Naive thymus-derived CD4-positive, alpha-beta T cell (primary cell): ENCODE data around the gene MYO9A. TPM values are rescaled to one million over a fixed set of nuclear protein-coding genes. Genes with fewer than 3 reads are reported as not detected.

ENCODE experiments used
- ATAC-seq: fragments of 150-1000 bp; cut with Tn5 transposase; 2 replicates; pipeline ENCODE4 v1.10.0; 2021; ENCODE audit warnings: mild to moderate bottlenecking, moderate library complexity
- CTCF ChIA-PET: fragments of 350-600 bp; sonication (Branson Sonifier 250); formaldehyde crosslinking; loops from one replicate; lab custom pipeline; 2021; ENCODE audit warnings: antibody characterized with exemption; lab: Charles Lee
- POLR2A ChIA-PET: fragments of 350-600 bp; sonication (Branson Sonifier 250); formaldehyde crosslinking; loops from one replicate; lab custom pipeline; 2021; ENCODE audit warnings: antibody characterized with exemption, inconsistent platforms; lab: Charles Lee
- DNase-seq, 9 donors: peaks; one replicate each; pipeline versions ENCODE4 v3.0.0 to v3.0.0-alpha.2; 2020 to 2022; ENCODE audit warnings: mixed read lengths in 1 of 9
- H3K27ac ChIP-seq: one replicate; pipeline ENCODE4 v1.7.0; 2013; ENCODE audit warnings: mild to moderate bottlenecking, low read depth, low read length, moderate library complexity
- H3K27me3 ChIP-seq, 2 donors: one replicate each; pipeline ENCODE4 v1.7.0; 2013; ENCODE audit warnings: low read length in 2 of 2, mild to moderate bottlenecking in 2 of 2, moderate library complexity in 2 of 2; ENCODE audit not compliant: control insufficient read depth in 2 of 2, insufficient read depth in 2 of 2
- H3K36me3 ChIP-seq, 3 experiments: 1 replicate in 2 of 3; 2 replicates in 1 of 3; pipeline ENCODE4 v1.7.0; 2013; ENCODE audit warnings: low read length in 3 of 3, mild to moderate bottlenecking in 3 of 3, moderate library complexity in 1 of 3; ENCODE audit not compliant: insufficient read depth in 3 of 3, control insufficient read depth in 2 of 3
- H3K4me1 ChIP-seq, 2 donors: one replicate each; pipeline ENCODE4 v1.7.0; 2013; ENCODE audit warnings: low read length in 2 of 2, mild to moderate bottlenecking in 2 of 2, moderate library complexity in 1 of 2; ENCODE audit not compliant: control insufficient read depth in 2 of 2, insufficient read depth in 2 of 2
- H3K4me3 ChIP-seq: 2 replicates; pipeline ENCODE4 v1.7.0; 2013; ENCODE audit warnings: mild to moderate bottlenecking, low read length
- H3K9me3 ChIP-seq, 3 experiments: 1 replicate in 2 of 3; 2 replicates in 1 of 3; pipeline ENCODE4 v1.7.0; 2013; ENCODE audit warnings: low read length in 3 of 3; ENCODE audit not compliant: control insufficient read depth in 2 of 3
- H3K27ac Mint-ChIP-seq, 9 donors: one replicate each; pipeline ENCODE4 v1.8.0; 2020 to 2022; ENCODE audit warnings: mixed read lengths in 9 of 9, mild to moderate bottlenecking in 8 of 9, moderate library complexity in 5 of 9, inconsistent platforms in 2 of 9
- H3K27me3 Mint-ChIP-seq, 5 donors: one replicate each; pipeline ENCODE4 v1.8.0; 2021 to 2022; ENCODE audit warnings: mixed read lengths in 5 of 5, mild to moderate bottlenecking in 1 of 5
- H3K36me3 Mint-ChIP-seq, 5 donors: one replicate each; pipeline ENCODE4 v1.8.0; 2020 to 2022; ENCODE audit warnings: mixed read lengths in 5 of 5, mild to moderate bottlenecking in 3 of 5, inconsistent platforms in 1 of 5
- H3K4me1 Mint-ChIP-seq, 7 donors: one replicate each; pipeline ENCODE4 v1.8.0; 2020 to 2022; ENCODE audit warnings: mixed read lengths in 7 of 7, mild to moderate bottlenecking in 3 of 7, inconsistent platforms in 1 of 7
- H3K4me3 Mint-ChIP-seq, 10 donors: one replicate each; pipeline ENCODE4 v1.8.0; 2020 to 2022; ENCODE audit warnings: mild to moderate bottlenecking in 10 of 10, mixed read lengths in 10 of 10, moderate library complexity in 6 of 10, inconsistent platforms in 2 of 10
- H3K9me3 Mint-ChIP-seq, 11 donors: one replicate each; pipeline ENCODE4 v1.8.0; 2020 to 2022; ENCODE audit warnings: mixed read lengths in 11 of 11, mild to moderate bottlenecking in 4 of 11, inconsistent platforms in 1 of 11, moderate library complexity in 1 of 11
- intact Hi-C, 2 donors: fragments of 100-400 bp; cut with micrococcal nuclease; formaldehyde crosslinking; loops; one replicate each; pipeline ENCODE4 v1.15.1; 2023
- polyA plus RNA-seq, 2 donors: library from polyadenylated mRNA; unstranded; fragments of 300-500 nt; fragmentation: Illumina TruSeq; gene quantifications; one replicate each; pipeline ENCODE4 v1.2.3, GENCODE V29; 2021
- total RNA-seq, 6 experiments: library from RNA in 5 of 6; stranded (reverse) in 5 of 6; gene quantifications; 1 replicate in 5 of 6; 2 replicates in 1 of 6; pipeline ENCODE4 v1.2.3 and lab custom pipeline; 2021 to 2026

MYO9A gene
- total and polyA plus RNA-seq, 7 experiments from 2014 or later = 8.4 to 53.3 (median 29.0) TPM

- no peak overlapping the region for H3K27ac Mint-ChIP-seq
- CTCF ChIA-PET = no interaction called here
- peaks cover 0 to 5% (median 2%) of the 10 kb centered on the region in 5 donors for H3K27me3 Mint-ChIP-seq
Measured at GRCh38 chr15:72161361-72162132, 43.6 kb upstream of the MYO9A start.

GRCh38 chr15:72160696-72161245 lies 42.8 kb upstream of the MYO9A start:
- DNase-seq (no peak), ATAC-seq (no peak)
- no peaks in the 10 kb centered on the region for H3K9me3 ChIP-seq
- POLR2A ChIA-PET = no interaction called here
- H3K27me3 Mint-ChIP-seq = peaks cover 0 to 5% (median 0%) of the 10 kb centered on the region in 5 donors
- H3K27me3 ChIP-seq = no peaks in the 10 kb centered on the region
- no peaks in the 10 kb centered on the region for H3K36me3 Mint-ChIP-seq
- no peaks in the 10 kb centered on the region for H3K9me3 Mint-ChIP-seq
- H3K27ac Mint-ChIP-seq = no peak overlapping the region
- no peak overlapping the region for H3K4me3 ChIP-seq
- H3K4me1 Mint-ChIP-seq = peaks cover 0 to 2% (median under 1%) of the 10 kb centered on the region in 7 donors
- intact Hi-C loops = no loop called here
- CTCF ChIA-PET = no interaction called here
- H3K4me1 ChIP-seq = peaks cover 0 to under 1% of the 10 kb centered on the region in 2 donors
- no peak overlapping the region for H3K4me3 Mint-ChIP-seq
- no peak overlapping the region for H3K27ac ChIP-seq
- no peaks in the 10 kb centered on the region for H3K36me3 ChIP-seq

More at GRCh38 chr15:72161361-72162132, 43.6 kb upstream of the MYO9A start:
- POLR2A ChIA-PET = no interaction called here
- H3K27ac ChIP-seq = no peak overlapping the region
- no peak overlapping the region for H3K4me3 Mint-ChIP-seq
- peaks cover 0 to 2% (median 0%) of the 10 kb centered on the region in 7 donors for H3K4me1 Mint-ChIP-seq
- no peaks in the 10 kb centered on the region for H3K9me3 Mint-ChIP-seq
- intact Hi-C loops = no loop called here
- DNase-seq = no peak
- no peak for ATAC-seq
- H3K4me3 ChIP-seq = no peak overlapping the region
- no peaks in the 10 kb centered on the region for H3K36me3 Mint-ChIP-seq
- H3K9me3 ChIP-seq = no peaks in the 10 kb centered on the region
- no peaks in the 10 kb centered on the region for H3K4me1 ChIP-seq
- no peaks in the 10 kb centered on the region for H3K36me3 ChIP-seq
- H3K27me3 ChIP-seq = no peaks in the 10 kb centered on the region

DNA sequence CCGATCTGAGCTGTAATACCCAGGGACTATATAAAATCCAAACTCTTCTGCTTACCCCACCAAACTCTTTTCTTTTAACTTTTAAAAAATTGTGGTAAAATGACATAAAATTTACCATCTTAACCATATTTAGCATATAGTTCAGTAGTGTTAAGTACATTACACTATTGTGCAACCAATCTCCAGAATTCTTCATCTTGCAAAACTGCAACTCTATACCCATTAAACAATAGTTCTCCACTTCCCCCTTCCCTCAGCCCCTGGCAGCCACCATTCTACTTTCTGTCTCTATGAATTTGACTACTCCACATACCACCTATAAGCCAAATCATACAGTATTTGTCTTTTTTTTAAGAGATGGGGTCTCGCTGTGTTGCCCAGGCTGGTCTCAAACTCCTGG lies 39.0 kb upstream of the MYO9A start:
- POLR2A ChIA-PET = no interaction called here
- Histone ChIP-seq H3K36me3 (no peaks in the 10 kb centered on the region), H3K4me1 (peaks cover 0 to 4% of the 10 kb centered on the region in 2 donors), H3K27me3 (no peaks in the 10 kb centered on the region), H3K27ac (no peak overlapping the region), H3K9me3 (no peaks in the 10 kb centered on the region), H3K4me3 (no peak overlapping the region)
- DNase-seq = no peak
- Mint-ChIP-seq H3K36me3 (no peaks in the 10 kb centered on the region), H3K4me3 (no peak overlapping the region), H3K9me3 (no peaks in the 10 kb centered on the region), H3K27ac (no peak overlapping the region), H3K4me1 (peaks cover 0 to 7% (median 4%) of the 10 kb centered on the region in 7 donors), H3K27me3 (peaks cover 0 to 5% (median 0%) of the 10 kb centered on the region in 5 donors)
- CTCF ChIA-PET = interaction anchor here (0.6 to 2.5 kb wide), 7 partner anchors 11 to 1818 kb away, joined by 4 to 17 read pairs (median 7); no protein-coding TSS in a partner anchor
- intact Hi-C loops = loop anchor here (1.0 to 10.0 kb wide), 5 partner anchors 355 to 1042 kb away; partner anchors contain the start of gene THSD4 (in 1 of the 2)
- ATAC-seq = no peak

DNA sequence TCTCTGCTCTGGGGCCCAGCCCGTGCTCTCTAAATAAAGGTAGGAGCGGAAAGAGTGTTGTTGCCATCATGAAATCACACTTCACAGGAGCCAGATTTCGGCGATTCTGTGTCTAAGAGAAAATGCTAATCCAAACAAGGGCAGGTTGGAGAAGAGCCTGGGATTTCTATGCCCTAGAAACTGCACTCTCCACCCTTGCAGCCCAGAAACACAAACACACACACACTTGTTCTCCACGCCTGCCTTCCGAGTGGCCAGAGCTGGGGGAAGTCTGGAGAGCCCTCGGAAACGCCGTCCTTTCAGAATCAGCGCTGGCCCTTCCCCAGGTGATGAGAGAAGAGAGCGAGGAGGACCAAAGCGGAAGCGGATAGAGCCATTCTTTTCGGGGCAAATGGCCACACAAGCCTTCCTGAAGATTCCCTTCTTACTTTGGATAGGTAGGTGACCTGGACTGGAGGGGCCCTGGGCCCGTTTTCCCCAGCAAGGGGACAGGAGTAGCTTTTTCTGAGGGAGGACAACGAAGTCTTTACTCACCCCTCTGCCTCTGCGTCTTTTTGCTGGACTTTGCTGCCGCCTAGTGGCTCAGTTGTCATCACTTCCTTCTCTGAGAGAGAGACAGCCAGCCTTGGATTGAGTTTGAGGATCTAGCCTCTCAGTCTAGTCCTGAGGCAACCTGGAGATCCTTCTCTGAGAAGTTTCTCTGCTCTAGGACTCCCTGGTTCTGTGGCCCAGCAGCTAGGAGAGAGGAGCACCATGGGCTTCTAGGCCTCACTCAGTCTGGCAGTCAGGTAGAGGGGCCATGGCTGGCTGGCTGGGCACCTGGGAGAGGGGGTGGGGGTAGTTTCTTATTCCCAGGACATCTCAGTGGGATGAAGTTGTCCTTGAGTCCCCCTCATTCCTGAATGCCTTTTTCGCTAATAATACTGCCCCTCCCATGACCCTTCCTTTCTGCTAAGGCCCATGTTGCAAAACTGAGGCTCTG lies 38.0 kb upstream of the MYO9A start:
- H3K9me3 ChIP-seq = no peaks in the 10 kb centered on the region
- H3K27me3 ChIP-seq = no peaks in the 10 kb centered on the region
- H3K4me1 ChIP-seq = peaks cover 0 to 4% of the 10 kb centered on the region in 2 donors
- intact Hi-C loops = loop anchor here (1.0 to 10.0 kb wide), 6 partner anchors 354 to 1041 kb away; partner anchors contain the start of gene THSD4 (in 1 of the 2)
- CTCF ChIA-PET = interaction anchor here (0.8 to 2.5 kb wide), 9 partner anchors 10 to 769 kb away, joined by 3 to 17 read pairs (median 4); no protein-coding TSS in a partner anchor
- peak; percentile 43 to 77 (median 71) for DNase-seq
- H3K36me3 ChIP-seq = no peaks in the 10 kb centered on the region
- H3K4me1 Mint-ChIP-seq = peaks cover 0 to 7% (median 4%) of the 10 kb centered on the region in 7 donors
- H3K9me3 Mint-ChIP-seq = no peaks in the 10 kb centered on the region
- peak overlapping the region; percentile 46 for H3K4me3 ChIP-seq
- H3K27ac Mint-ChIP-seq = peak overlapping the region in 2 of 9 donors; percentile 3 to 58
- H3K36me3 Mint-ChIP-seq = peaks cover 0 to 4% (median 0%) of the 10 kb centered on the region in 5 donors
- peak; percentile 83 for ATAC-seq
- H3K27me3 Mint-ChIP-seq = peaks cover 0 to 6% (median 0%) of the 10 kb centered on the region in 5 donors
- no peak overlapping the region for H3K27ac ChIP-seq
- H3K4me3 Mint-ChIP-seq = peak overlapping the region; percentile 65 to 91 (median 80)
- POLR2A ChIA-PET = no interaction called here

DNA sequence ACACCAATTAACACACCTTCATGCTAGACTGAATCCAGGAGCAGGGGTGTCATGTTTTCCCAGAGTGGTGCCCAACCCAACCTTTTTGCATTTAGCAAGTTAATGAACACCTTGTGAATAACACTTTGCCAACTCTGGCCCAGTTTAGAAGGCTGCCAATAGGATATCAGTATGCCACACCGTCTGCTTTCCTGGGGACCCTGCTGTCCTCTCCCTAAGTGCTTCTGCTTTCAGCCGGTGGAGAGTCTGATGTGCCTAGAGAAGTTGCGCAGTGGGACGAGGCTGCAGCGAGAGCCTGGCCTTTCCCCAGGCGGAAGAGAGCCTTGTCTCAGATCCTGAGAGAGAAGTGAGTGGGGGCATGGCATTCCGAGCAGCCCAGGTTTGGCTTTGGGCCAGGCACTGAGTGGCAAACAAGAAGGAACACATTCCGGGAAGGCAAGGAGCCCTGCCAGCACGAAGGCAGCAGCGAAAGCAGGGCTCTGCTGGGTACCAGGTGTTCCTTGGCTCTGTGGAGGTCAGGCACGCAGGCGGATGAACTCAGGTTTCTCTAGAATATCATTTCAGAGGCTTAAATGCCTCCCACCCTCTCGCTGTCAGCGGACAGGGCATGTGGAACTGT lies 37.2 kb upstream of the MYO9A start:
- Histone ChIP-seq H3K4me1 (peaks cover 0 to 4% of the 10 kb centered on the region in 2 donors), H3K36me3 (no peaks in the 10 kb centered on the region), H3K27me3 (no peaks in the 10 kb centered on the region), H3K27ac (no peak overlapping the region), H3K9me3 (no peaks in the 10 kb centered on the region), H3K4me3 (no peak overlapping the region)
- POLR2A ChIA-PET = no interaction called here
- Mint-ChIP-seq H3K27me3 (peaks cover 0 to 9% (median 0%) of the 10 kb centered on the region in 5 donors), H3K4me1 (peaks cover 0 to 7% (median 4%) of the 10 kb centered on the region in 7 donors), H3K36me3 (peaks cover 0 to 7% (median 0%) of the 10 kb centered on the region in 5 donors), H3K4me3 (peak overlapping the region in 9 of 10 donors; percentile 65 to 91 (median 80)), H3K9me3 (no peaks in the 10 kb centered on the region), H3K27ac (peak overlapping the region in 1 of 9 donors; percentile 3)
- intact Hi-C loops = loop anchor here (2.0 to 10.0 kb wide), 3 partner anchors 353 to 1040 kb away; partner anchors contain the start of gene THSD4 (in 1 of the 2)
- DNase-seq = no peak
- CTCF ChIA-PET = interaction anchor here (1.0 to 2.5 kb wide), 3 partner anchors 374 to 411 kb away, joined by 3 to 17 read pairs (median 7); no protein-coding TSS in a partner anchor
- ATAC-seq = no peak
